HG02852 (cell line): ENCODE measurements around the gene DRD3.

Source experiments
- ATAC-seq: cut with Tn5 transposase; IDR thresholded peaks from one replicate; pipeline ENCODE4 v1.9.1; 2021; ENCODE audit warnings: mild to moderate bottlenecking, moderate library complexity; ENCODE audit not compliant: unreplicated experiment

DRD3 gene

GRCh38 chr3:114079761-114080160 is 99.1 kb downstream of the DRD3 start:
- no peak for ATAC-seq

- no peak for ATAC-seq
These were observed 100.7 kb downstream of the DRD3 start for GRCh38 chr3:114078126-114078525.
